GM18511 (cell line): ENCODE measurements around the gene ZC3H18.
"Not testable (repeated sequence)": the region's sequence is repeated elsewhere in the genome, so short reads cannot be mapped to it uniquely, and the experiment has no call there.

ENCODE experiments used
- ATAC-seq: cut with Tn5 transposase; IDR thresholded peaks from one replicate; pipeline ENCODE4 v1.9.1; 2021; ENCODE audit warnings: mild to moderate bottlenecking, moderate library complexity; ENCODE audit not compliant: unreplicated experiment

Gene ZC3H18

GRCh38 chr16:88651989-88652761, 82.0 kb downstream of the ZC3H18 start:
- ATAC-seq: no peak

- ATAC-seq: no peak
Measured at GRCh38 chr16:88652762-88653063, 82.5 kb downstream of the ZC3H18 start.

GRCh38 chr16:88653101-88653500, 82.9 kb downstream of the ZC3H18 start:
- ATAC-seq: no peak

GRCh38 chr16:88653596-88654362, 83.6 kb downstream of the ZC3H18 start:
- ATAC-seq: no peak

GRCh38 chr16:88654363-88655052, 84.3 kb downstream of the ZC3H18 start:
- no peak for ATAC-seq

- ATAC-seq: no peak
Measured at GRCh38 chr16:88655053-88655732, 85.0 kb downstream of the ZC3H18 start.

- ATAC-seq: no peak
Measured at GRCh38 chr16:88655733-88656281, 85.6 kb downstream of the ZC3H18 start.

GRCh38 chr16:88656291-88656980, 86.2 kb downstream of the ZC3H18 start:
- ATAC-seq: no peak

- ATAC-seq: no peak
Measured at GRCh38 chr16:88657371-88657770, 87.2 kb downstream of the ZC3H18 start.

- ATAC-seq: no peak
Measured at GRCh38 chr16:88658714-88659113, 88.5 kb downstream of the ZC3H18 start.

GRCh38 chr16:88659160-88659559, 89.0 kb downstream of the ZC3H18 start:
- ATAC-seq: no peak

GRCh38 chr16:88661468-88661867, 91.3 kb downstream of the ZC3H18 start:
- no peak for ATAC-seq

GRCh38 chr16:88662222-88662842, 92.1 kb downstream of the ZC3H18 start:
- ATAC-seq: peak; percentile 14

GRCh38 chr16:88662843-88663606, 92.8 kb downstream of the ZC3H18 start, which contains the start of gene MVD:
TSS of gene MVD (minus strand) at chr16:88663091. CDS start at chr16:88663080, 11 bp downstream.
- ATAC-seq: peak; percentile 95

GRCh38 chr16:88665148-88665547, 94.9 kb downstream of the ZC3H18 start:
- ATAC-seq: no peak

- ATAC-seq: no peak
Measured at GRCh38 chr16:88665570-88665969, 95.4 kb downstream of the ZC3H18 start.

- ATAC-seq: no peak
Measured at GRCh38 chr16:88667461-88667860, 97.3 kb downstream of the ZC3H18 start.

- not testable (repeated sequence) for ATAC-seq
Measured at GRCh38 chr16:88669493-88669892, 99.3 kb downstream of the ZC3H18 start.

- ATAC-seq: no peak
Measured at GRCh38 chr16:88669980-88670379, 99.8 kb downstream of the ZC3H18 start.
